ENCODE measurements around the gene NOTCH3.

- no peak for TF ChIP-seq POLR2AphosphoS5 (IDR thresholded peaks at IDR 0.05; ENCODE audit: borderline replicate concordance, low read depth, low read length)
- TF ChIP-seq EZH2 (IDR thresholded peaks at IDR 0.05), result no peak
Measured at GRCh38 chr19:15155296-15155695, 45.5 kb downstream of the NOTCH3 start.

All from SK-N-MC (cell line).